A673 (cell line): Measurements from ENCODE around the gene BFSP2.

ENCODE experiments used
- EZH2 ChIP-seq: fragments of 200-600 bp; sonication (generic); IDR thresholded peaks from 2 replicates; pipeline ENCODE4 v1.6.1; 2017; ENCODE audit warnings: borderline replicate concordance, low read depth, mild to moderate bottlenecking, mixed read lengths, antibody characterized with exemption, low read length; ENCODE audit not compliant: poor library complexity, severe bottlenecking
- TF ChIP-seq, protein P1 (sequence below): fragments of 300-800, 200-600 bp; sonication (generic); conservative IDR thresholded peaks from 2 replicates; pipeline ENCODE4 v1.5.1; 2017; ENCODE audit warnings: low read depth, mild to moderate bottlenecking, antibody characterized with exemption, low read length, moderate library complexity, mixed read lengths

DNA sequence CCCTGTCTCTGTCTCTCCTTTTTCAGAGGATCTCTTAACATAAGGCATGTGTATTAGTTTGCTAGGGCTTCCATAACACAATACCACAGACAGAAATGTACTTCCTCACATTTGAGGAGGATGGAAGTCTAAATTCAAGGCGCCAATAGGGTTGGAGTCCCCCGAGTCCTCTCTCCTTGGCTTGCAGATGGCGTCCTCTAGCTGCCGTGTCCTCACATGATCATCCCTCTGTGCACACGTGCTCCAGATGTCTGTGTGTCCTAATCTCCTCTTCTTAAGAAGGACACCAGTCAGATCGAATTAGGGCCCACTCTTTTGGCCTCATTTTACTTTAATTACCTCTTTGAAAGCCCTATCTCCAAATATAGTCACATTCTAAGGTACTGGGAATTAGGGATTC is 23.0 kb upstream of the BFSP2 start:
- TF ChIP-seq, protein P1, sequence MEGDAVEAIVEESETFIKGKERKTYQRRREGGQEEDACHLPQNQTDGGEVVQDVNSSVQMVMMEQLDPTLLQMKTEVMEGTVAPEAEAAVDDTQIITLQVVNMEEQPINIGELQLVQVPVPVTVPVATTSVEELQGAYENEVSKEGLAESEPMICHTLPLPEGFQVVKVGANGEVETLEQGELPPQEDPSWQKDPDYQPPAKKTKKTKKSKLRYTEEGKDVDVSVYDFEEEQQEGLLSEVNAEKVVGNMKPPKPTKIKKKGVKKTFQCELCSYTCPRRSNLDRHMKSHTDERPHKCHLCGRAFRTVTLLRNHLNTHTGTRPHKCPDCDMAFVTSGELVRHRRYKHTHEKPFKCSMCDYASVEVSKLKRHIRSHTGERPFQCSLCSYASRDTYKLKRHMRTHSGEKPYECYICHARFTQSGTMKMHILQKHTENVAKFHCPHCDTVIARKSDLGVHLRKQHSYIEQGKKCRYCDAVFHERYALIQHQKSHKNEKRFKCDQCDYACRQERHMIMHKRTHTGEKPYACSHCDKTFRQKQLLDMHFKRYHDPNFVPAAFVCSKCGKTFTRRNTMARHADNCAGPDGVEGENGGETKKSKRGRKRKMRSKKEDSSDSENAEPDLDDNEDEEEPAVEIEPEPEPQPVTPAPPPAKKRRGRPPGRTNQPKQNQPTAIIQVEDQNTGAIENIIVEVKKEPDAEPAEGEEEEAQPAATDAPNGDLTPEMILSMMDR, result peak; percentile 46
- TF ChIP-seq EZH2, result no peak
